SU-DHL-6 (cell line): ENCODE measurements around the gene KLKB1.

Experiments used
- H2AFZ ChIP-seq: fragments of 200-600 bp; sonication (generic); 2 replicates; pipeline ENCODE4 v1.6.1; 2014; ENCODE audit warnings: low read depth, mild to moderate bottlenecking, moderate library complexity, mixed read lengths, antibody characterized with exemption, low read length; ENCODE audit not compliant: severe bottlenecking
- H3F3A ChIP-seq: fragments of 200-600 bp; shearing (Covaris generic); 2 replicates; pipeline ENCODE4 v1.6.0; 2016; ENCODE audit warnings: antibody characterized with exemption, mild to moderate bottlenecking; ENCODE audit not compliant: insufficient read depth
- H3K27ac ChIP-seq: fragments of 200-600 bp; sonication (generic); 2 replicates; pipeline ENCODE4 v1.5.1; 2016; ENCODE audit warnings: low read depth, mild to moderate bottlenecking, low read length, moderate library complexity, mixed read lengths
- H3K27me3 ChIP-seq: fragments of 200-600 bp; sonication (generic), shearing (Covaris generic); 2 replicates; pipeline ENCODE4 v1.6.0; 2014; ENCODE audit warnings: mild to moderate bottlenecking, low read length
- H3K36me3 ChIP-seq: fragments of 200-600 bp; sonication (generic); 2 replicates; pipeline ENCODE4 v1.6.1; 2014; ENCODE audit warnings: mild to moderate bottlenecking, low read length, mixed read lengths
- H3K4me2 ChIP-seq: fragments of 300-600, 200-600 bp; shearing (Covaris generic), sonication (generic); 2 replicates; pipeline ENCODE4 v1.6.0; 2014; ENCODE audit warnings: low read length, low read depth, mild to moderate bottlenecking; ENCODE audit not compliant: poor library complexity, severe bottlenecking
- H3K4me3 ChIP-seq: fragments of 200-600 bp; sonication (generic); 2 replicates; pipeline ENCODE4 v1.5.1; 2014; ENCODE audit warnings: antibody characterized with exemption, low read length, mild to moderate bottlenecking, mixed read lengths; ENCODE audit not compliant: insufficient read depth, poor library complexity, severe bottlenecking
- H3K79me2 ChIP-seq: fragments of 200-600 bp; sonication (generic); 2 replicates; pipeline ENCODE4 v1.6.1; 2014; ENCODE audit warnings: mild to moderate bottlenecking, low read length, moderate library complexity; ENCODE audit not compliant: insufficient read depth
- H3K9ac ChIP-seq: fragments of 200-600 bp; sonication (generic); 2 replicates; pipeline ENCODE4 v1.7.0; 2014; ENCODE audit warnings: mild to moderate bottlenecking, low read length
- H3K9me2 ChIP-seq: fragments of 200-600 bp; sonication (generic); replicated peaks from 2 replicates; pipeline ENCODE4 v1.6.1; 2014; ENCODE audit warnings: low read length; ENCODE audit not compliant: insufficient read depth
- H3K9me3 ChIP-seq: fragments of 200-600 bp; sonication (generic); 2 replicates; pipeline ENCODE4 v1.6.1; 2014; ENCODE audit warnings: low read length, mixed read lengths; ENCODE audit not compliant: insufficient read depth
- H4K20me1 ChIP-seq: fragments of 200-600 bp; sonication (generic); 2 replicates; pipeline ENCODE4 v1.6.1; 2014; ENCODE audit warnings: low read depth, mild to moderate bottlenecking, antibody characterized with exemption, low read length, moderate library complexity, mixed read lengths
- EZH2phosphoT487 ChIP-seq: fragments of 200-600 bp; sonication (generic), shearing (Covaris generic); conservative IDR thresholded peaks from 2 replicates; pipeline ENCODE4 v1.6.1; 2018; ENCODE audit warnings: mild to moderate bottlenecking, antibody characterized with exemption, low read length, moderate library complexity, mixed read lengths
- TF ChIP-seq, protein P1 (sequence below): fragments of 200-600 bp; sonication (generic); IDR thresholded peaks from one replicate; pipeline ENCODE4 v1.5.1; 2017; ENCODE audit warnings: antibody characterized with exemption, mild to moderate bottlenecking, low read length, moderate library complexity; ENCODE audit not compliant: insufficient read depth, poor library complexity, severe bottlenecking

The KLKB1 gene

DNA sequence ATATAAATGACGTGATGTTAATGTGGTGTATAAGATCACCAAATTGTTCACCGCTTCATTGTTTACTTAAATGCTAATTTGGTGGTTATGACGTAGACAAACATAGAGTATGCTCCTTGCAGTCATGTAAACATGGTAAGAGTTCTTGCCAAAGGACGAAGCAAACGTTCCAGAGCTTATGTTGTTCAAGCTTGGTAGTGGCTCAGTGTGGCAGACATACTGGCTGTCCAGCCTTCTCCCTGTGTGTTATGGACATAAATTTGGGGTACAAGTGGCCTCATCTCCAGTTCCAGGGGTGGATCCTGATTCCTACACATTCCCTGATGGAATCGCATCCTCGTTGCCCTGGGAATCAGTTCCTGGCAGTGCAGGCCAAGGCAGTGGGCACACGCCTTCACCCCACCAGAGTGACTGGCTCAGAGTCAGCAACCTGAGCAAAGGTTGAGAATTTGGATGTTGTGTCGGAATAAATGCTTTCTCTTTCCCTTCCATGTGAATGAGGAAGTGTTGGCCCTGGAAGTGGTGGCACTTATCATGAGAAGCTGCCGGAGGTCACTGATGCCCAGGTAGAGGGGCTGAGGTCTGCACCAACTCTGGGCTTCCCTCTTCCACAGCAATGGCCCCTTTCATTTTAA is 64.1 kb downstream of the KLKB1 start:
- Histone ChIP-seq H3K79me2 (no peaks in the 10 kb centered on the region), H3K9me3 (no peaks in the 10 kb centered on the region), H4K20me1 (no peaks in the 10 kb centered on the region), H3K4me2 (no peak overlapping the region), H3K36me3 (no peaks in the 10 kb centered on the region), H3K9me2 (no peaks in the 10 kb centered on the region), H2AFZ (no peak overlapping the region), H3K27ac (no peak overlapping the region), H3K4me3 (no peak overlapping the region), H3K9ac (no peak overlapping the region), H3K27me3 (no peaks in the 10 kb centered on the region), H3F3A (no peaks in the 10 kb centered on the region)
- TF ChIP-seq, protein P1, sequence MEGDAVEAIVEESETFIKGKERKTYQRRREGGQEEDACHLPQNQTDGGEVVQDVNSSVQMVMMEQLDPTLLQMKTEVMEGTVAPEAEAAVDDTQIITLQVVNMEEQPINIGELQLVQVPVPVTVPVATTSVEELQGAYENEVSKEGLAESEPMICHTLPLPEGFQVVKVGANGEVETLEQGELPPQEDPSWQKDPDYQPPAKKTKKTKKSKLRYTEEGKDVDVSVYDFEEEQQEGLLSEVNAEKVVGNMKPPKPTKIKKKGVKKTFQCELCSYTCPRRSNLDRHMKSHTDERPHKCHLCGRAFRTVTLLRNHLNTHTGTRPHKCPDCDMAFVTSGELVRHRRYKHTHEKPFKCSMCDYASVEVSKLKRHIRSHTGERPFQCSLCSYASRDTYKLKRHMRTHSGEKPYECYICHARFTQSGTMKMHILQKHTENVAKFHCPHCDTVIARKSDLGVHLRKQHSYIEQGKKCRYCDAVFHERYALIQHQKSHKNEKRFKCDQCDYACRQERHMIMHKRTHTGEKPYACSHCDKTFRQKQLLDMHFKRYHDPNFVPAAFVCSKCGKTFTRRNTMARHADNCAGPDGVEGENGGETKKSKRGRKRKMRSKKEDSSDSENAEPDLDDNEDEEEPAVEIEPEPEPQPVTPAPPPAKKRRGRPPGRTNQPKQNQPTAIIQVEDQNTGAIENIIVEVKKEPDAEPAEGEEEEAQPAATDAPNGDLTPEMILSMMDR = no peak
- TF ChIP-seq EZH2phosphoT487 = no peak

DNA sequence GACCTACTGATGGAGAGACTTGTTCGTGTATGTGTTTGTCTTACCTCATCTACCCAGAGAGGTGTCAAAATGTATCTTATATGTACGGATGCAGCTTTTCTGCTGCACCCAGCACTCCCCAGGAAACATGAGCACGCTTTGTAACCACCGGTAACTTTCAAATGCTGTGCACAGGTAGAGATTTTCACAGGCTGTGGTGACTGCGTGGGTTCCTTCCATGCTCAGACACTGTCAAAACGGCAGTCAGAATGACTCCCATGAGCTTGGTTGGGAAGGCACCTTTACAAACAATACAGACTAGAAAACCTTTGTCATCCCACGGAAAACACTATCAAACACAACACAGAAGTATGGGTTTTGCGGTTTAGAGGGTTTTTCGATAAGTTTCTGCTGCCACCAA is 66.9 kb downstream of the KLKB1 start:
- H3K9ac ChIP-seq = no peak overlapping the region
- H3K4me2 ChIP-seq = no peak overlapping the region
- no peak overlapping the region for H3K4me3 ChIP-seq
- no peaks in the 10 kb centered on the region for H3K27me3 ChIP-seq
- H3K9me3 ChIP-seq = no peaks in the 10 kb centered on the region
- H3K27ac ChIP-seq = no peak overlapping the region
- no peaks in the 10 kb centered on the region for H4K20me1 ChIP-seq
- no peaks in the 10 kb centered on the region for H3F3A ChIP-seq
- H3K36me3 ChIP-seq = no peaks in the 10 kb centered on the region
- no peaks in the 10 kb centered on the region for H3K79me2 ChIP-seq
- no peaks in the 10 kb centered on the region for H3K9me2 ChIP-seq
- TF ChIP-seq, protein P1 = no peak
- no peak for TF ChIP-seq EZH2phosphoT487
- H2AFZ ChIP-seq = no peak overlapping the region

DNA sequence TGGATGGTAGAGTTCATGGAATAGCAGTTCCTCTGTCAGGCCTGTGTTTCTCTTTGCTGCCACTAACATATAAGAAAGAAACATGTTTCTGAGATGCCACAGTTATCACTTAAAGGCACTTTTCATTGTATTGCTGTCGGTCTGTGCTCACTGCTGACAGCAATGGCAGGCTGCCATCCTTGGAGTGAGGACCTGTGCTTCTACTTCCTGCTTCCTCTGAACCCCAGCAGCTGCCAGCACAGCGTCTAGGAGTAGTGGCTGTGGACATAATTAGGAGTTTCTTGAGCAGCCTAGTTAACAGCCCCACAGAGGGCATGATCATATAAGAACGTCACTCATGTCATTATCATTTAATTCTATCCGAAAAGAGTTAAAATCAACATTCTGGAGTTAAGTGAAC is 69.2 kb downstream of the KLKB1 start:
- Histone ChIP-seq H3K27ac (no peak overlapping the region), H4K20me1 (no peaks in the 10 kb centered on the region), H3K9me2 (no peaks in the 10 kb centered on the region), H3K4me3 (no peak overlapping the region), H3F3A (no peaks in the 10 kb centered on the region), H3K79me2 (no peaks in the 10 kb centered on the region), H3K9ac (no peak overlapping the region), H3K4me2 (no peak overlapping the region), H2AFZ (no peak overlapping the region), H3K9me3 (no peaks in the 10 kb centered on the region), H3K36me3 (no peaks in the 10 kb centered on the region), H3K27me3 (no peaks in the 10 kb centered on the region)
- TF ChIP-seq EZH2phosphoT487 = no peak
- TF ChIP-seq, protein P1 = no peak
